ENCODE results near the gene BCAP31. TPM values are rescaled to one million over a fixed set of nuclear protein-coding genes. Genes with fewer than 3 reads are reported as not detected.
"Not testable (repeated sequence)": the region's sequence is repeated elsewhere in the genome, so short reads cannot be mapped to it uniquely, and the experiment has no call there.

The BCAP31 gene
- total RNA-seq, 1 donor from 2014 or later: 219 TPM

- no peaks in the 10 kb centered on the region for H3K4me1 ChIP-seq
- intact Hi-C loops (cut with DNase I): no loop called here
- DNase-seq (no peak), ATAC-seq (no peak)
- H3K36me3 ChIP-seq: no peaks in the 10 kb centered on the region
- H3K9me3 ChIP-seq: no peaks in the 10 kb centered on the region
- no peak for TF ChIP-seq CTCF (IDR thresholded peaks at IDR 0.05)
- no peak overlapping the region for H3K27ac ChIP-seq
- no peaks in the 10 kb centered on the region for H3K27me3 ChIP-seq (ENCODE audit: low read depth)
- no peak overlapping the region for H3K4me3 ChIP-seq
Measured at GRCh38 chrX:153694687-153695270, 29.4 kb downstream of the BCAP31 start.

GRCh38 chrX:153694256-153694655 lies 29.9 kb downstream of the BCAP31 start:
- H3K4me3 ChIP-seq; H3K36me3 ChIP-seq; DNase-seq; ATAC-seq; H3K27me3 ChIP-seq (ENCODE audit: low read depth); H3K9me3 ChIP-seq; H3K27ac ChIP-seq; intact Hi-C loops (cut with DNase I); H3K4me1 ChIP-seq: not testable (repeated sequence)

- no peaks in the 10 kb centered on the region for H3K4me1 ChIP-seq
- no peak for DNase-seq
- ATAC-seq: no peak
- no peak overlapping the region for H3K4me3 ChIP-seq
- no peak overlapping the region for H3K27ac ChIP-seq
- no peaks in the 10 kb centered on the region for H3K9me3 ChIP-seq
- intact Hi-C loops (cut with DNase I): no loop called here
- H3K27me3 ChIP-seq (ENCODE audit: low read depth): no peaks in the 10 kb centered on the region
- H3K36me3 ChIP-seq: no peaks in the 10 kb centered on the region
- TF ChIP-seq CTCF (IDR thresholded peaks at IDR 0.05): no peak
Measured at GRCh38 chrX:153693216-153694086, 30.7 kb downstream of the BCAP31 start.

GRCh38 chrX:153692611-153693156 lies 31.5 kb downstream of the BCAP31 start:
- no peak for TF ChIP-seq CTCF (IDR thresholded peaks at IDR 0.05)
- Histone ChIP-seq H3K9me3 (no peaks in the 10 kb centered on the region), H3K4me3 (no peak overlapping the region), H3K36me3 (no peaks in the 10 kb centered on the region), H3K27me3 (ENCODE audit: low read depth) (no peaks in the 10 kb centered on the region), H3K4me1 (no peaks in the 10 kb centered on the region), H3K27ac (no peak overlapping the region)
- no peak for ATAC-seq
- no peak for DNase-seq
- intact Hi-C loops (cut with DNase I): no loop called here

GRCh38 chrX:153692003-153692402 lies 32.2 kb downstream of the BCAP31 start:
- intact Hi-C loops (cut with DNase I): no loop called here
- no peak for DNase-seq

GRCh38 chrX:153691032-153691827 lies 33.0 kb downstream of the BCAP31 start:
- not testable (repeated sequence) for H3K4me3 ChIP-seq, ATAC-seq, H3K36me3 ChIP-seq

More at GRCh38 chrX:153692003-153692402, 32.2 kb downstream of the BCAP31 start:
- Histone ChIP-seq H3K36me3 (no peaks in the 10 kb centered on the region), H3K27me3 (ENCODE audit: low read depth) (no peaks in the 10 kb centered on the region), H3K4me3 (no peak overlapping the region), H3K9me3 (no peaks in the 10 kb centered on the region), H3K4me1 (no peaks in the 10 kb centered on the region), H3K27ac (no peak overlapping the region)
- ATAC-seq: no peak
- TF ChIP-seq CTCF (IDR thresholded peaks at IDR 0.05): no peak

More at GRCh38 chrX:153691032-153691827, 33.0 kb downstream of the BCAP31 start:
- H3K9me3 ChIP-seq; H3K27ac ChIP-seq; DNase-seq; H3K4me1 ChIP-seq; H3K27me3 ChIP-seq (ENCODE audit: low read depth); intact Hi-C loops (cut with DNase I): not testable (repeated sequence)
